Measurements from ENCODE around the gene PAOX. TPM values are rescaled to one million over a fixed set of nuclear protein-coding genes. Genes with fewer than 3 reads are reported as not detected.

The PAOX gene
- total and polyA plus RNA-seq, 2 experiments from 2014 or later, result 4.1 to 8.7 TPM

DNA sequence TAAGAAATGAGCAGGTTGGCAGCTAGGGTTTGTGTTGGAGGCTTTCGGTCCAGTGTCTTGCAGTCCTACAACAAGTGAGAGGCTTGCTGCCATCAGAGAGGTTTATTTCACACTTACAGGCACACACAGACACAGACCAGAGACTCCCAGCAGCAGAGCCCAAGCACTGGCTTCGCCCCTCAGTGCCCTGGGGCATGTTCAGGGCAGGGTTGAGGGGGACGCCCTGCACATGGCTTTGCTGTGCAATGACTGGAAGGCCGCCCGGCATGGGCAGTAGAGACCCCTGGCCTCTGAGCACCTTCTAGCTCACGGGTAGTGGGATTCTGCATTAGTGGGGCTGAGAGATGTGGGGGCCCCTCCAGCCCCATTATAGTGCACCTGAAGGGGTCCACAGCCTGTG is 41.5 kb downstream of the PAOX start (continued):
- TF ChIP-seq, protein P1, sequence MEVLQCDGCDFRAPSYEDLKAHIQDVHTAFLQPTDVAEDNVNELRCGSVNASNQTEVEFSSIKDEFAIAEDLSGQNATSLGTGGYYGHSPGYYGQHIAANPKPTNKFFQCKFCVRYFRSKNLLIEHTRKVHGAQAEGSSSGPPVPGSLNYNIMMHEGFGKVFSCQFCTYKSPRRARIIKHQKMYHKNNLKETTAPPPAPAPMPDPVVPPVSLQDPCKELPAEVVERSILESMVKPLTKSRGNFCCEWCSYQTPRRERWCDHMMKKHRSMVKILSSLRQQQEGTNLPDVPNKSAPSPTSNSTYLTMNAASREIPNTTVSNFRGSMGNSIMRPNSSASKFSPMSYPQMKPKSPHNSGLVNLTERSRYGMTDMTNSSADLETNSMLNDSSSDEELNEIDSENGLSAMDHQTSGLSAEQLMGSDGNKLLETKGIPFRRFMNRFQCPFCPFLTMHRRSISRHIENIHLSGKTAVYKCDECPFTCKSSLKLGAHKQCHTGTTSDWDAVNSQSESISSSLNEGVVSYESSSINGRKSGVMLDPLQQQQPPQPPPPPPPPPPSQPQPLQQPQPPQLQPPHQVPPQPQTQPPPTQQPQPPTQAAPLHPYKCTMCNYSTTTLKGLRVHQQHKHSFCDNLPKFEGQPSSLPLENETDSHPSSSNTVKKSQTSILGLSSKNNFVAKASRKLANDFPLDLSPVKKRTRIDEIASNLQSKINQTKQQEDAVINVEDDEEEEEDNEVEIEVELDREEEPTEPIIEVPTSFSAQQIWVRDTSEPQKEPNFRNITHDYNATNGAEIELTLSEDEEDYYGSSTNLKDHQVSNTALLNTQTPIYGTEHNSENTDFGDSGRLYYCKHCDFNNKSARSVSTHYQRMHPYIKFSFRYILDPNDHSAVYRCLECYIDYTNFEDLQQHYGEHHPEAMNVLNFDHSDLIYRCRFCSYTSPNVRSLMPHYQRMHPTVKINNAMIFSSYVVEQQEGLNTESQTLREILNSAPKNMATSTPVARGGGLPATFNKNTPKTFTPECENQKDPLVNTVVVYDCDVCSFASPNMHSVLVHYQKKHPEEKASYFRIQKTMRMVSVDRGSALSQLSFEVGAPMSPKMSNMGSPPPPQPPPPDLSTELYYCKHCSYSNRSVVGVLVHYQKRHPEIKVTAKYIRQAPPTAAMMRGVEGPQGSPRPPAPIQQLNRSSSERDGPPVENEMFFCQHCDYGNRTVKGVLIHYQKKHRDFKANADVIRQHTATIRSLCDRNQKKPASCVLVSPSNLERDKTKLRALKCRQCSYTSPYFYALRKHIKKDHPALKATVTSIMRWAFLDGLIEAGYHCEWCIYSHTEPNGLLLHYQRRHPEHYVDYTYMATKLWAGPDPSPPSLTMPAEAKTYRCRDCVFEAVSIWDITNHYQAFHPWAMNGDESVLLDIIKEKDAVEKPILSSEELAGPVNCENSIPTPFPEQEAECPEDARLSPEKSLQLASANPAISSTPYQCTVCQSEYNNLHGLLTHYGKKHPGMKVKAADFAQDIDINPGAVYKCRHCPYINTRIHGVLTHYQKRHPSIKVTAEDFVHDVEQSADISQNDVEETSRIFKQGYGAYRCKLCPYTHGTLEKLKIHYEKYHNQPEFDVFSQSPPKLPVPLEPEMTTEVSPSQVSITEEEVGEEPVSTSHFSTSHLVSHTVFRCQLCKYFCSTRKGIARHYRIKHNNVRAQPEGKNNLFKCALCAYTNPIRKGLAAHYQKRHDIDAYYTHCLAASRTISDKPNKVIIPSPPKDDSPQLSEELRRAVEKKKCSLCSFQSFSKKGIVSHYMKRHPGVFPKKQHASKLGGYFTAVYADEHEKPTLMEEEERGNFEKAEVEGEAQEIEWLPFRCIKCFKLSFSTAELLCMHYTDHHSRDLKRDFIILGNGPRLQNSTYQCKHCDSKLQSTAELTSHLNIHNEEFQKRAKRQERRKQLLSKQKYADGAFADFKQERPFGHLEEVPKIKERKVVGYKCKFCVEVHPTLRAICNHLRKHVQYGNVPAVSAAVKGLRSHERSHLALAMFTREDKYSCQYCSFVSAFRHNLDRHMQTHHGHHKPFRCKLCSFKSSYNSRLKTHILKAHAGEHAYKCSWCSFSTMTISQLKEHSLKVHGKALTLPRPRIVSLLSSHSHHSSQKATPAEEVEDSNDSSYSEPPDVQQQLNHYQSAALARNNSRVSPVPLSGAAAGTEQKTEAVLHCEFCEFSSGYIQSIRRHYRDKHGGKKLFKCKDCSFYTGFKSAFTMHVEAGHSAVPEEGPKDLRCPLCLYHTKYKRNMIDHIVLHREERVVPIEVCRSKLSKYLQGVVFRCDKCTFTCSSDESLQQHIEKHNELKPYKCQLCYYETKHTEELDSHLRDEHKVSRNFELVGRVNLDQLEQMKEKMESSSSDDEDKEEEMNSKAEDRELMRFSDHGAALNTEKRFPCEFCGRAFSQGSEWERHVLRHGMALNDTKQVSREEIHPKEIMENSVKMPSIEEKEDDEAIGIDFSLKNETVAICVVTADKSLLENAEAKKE (CRISPR knock-in tag; IDR thresholded peaks at IDR 0.05), result no peak
- TF ChIP-seq NANOG (IDR thresholded peaks at IDR 0.05; ENCODE audit: borderline replicate concordance), result no peak
- TF ChIP-seq, protein P2, sequence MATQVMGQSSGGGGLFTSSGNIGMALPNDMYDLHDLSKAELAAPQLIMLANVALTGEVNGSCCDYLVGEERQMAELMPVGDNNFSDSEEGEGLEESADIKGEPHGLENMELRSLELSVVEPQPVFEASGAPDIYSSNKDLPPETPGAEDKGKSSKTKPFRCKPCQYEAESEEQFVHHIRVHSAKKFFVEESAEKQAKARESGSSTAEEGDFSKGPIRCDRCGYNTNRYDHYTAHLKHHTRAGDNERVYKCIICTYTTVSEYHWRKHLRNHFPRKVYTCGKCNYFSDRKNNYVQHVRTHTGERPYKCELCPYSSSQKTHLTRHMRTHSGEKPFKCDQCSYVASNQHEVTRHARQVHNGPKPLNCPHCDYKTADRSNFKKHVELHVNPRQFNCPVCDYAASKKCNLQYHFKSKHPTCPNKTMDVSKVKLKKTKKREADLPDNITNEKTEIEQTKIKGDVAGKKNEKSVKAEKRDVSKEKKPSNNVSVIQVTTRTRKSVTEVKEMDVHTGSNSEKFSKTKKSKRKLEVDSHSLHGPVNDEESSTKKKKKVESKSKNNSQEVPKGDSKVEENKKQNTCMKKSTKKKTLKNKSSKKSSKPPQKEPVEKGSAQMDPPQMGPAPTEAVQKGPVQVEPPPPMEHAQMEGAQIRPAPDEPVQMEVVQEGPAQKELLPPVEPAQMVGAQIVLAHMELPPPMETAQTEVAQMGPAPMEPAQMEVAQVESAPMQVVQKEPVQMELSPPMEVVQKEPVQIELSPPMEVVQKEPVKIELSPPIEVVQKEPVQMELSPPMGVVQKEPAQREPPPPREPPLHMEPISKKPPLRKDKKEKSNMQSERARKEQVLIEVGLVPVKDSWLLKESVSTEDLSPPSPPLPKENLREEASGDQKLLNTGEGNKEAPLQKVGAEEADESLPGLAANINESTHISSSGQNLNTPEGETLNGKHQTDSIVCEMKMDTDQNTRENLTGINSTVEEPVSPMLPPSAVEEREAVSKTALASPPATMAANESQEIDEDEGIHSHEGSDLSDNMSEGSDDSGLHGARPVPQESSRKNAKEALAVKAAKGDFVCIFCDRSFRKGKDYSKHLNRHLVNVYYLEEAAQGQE (IDR thresholded peaks at IDR 0.05; ENCODE audit: unreplicated experiment), result no peak
- no peak for TF ChIP-seq EZH2phosphoT487 (IDR thresholded peaks at IDR 0.05; ENCODE audit: unreplicated experiment)
- no peak for TF ChIP-seq ZNF331 (CRISPR knock-in tag; IDR thresholded peaks at IDR 0.05; ENCODE audit: low read depth)
- no peak for TF ChIP-seq JUNB (IDR thresholded peaks at IDR 0.05; ENCODE audit: unreplicated experiment)
- TF ChIP-seq, protein P3, sequence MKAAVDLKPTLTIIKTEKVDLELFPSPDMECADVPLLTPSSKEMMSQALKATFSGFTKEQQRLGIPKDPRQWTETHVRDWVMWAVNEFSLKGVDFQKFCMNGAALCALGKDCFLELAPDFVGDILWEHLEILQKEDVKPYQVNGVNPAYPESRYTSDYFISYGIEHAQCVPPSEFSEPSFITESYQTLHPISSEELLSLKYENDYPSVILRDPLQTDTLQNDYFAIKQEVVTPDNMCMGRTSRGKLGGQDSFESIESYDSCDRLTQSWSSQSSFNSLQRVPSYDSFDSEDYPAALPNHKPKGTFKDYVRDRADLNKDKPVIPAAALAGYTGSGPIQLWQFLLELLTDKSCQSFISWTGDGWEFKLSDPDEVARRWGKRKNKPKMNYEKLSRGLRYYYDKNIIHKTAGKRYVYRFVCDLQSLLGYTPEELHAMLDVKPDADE (IDR thresholded peaks at IDR 0.05), result no peak

Measured in GM23338 (cell line).